HepG2 (cell line): ENCODE results near the gene ADSL.

Experiments
- ARID3A ChIP-seq: IDR thresholded peaks from 2 replicates; pipeline ENCODE4 v1.6.1; 2012; ENCODE audit warnings: low read depth, low read length, improper control_type of control experiment
- BRD4 ChIP-seq: sonication (generic); formaldehyde crosslinking; IDR thresholded peaks from 2 replicates; pipeline ENCODE4 v1.4.0; 2020; ENCODE audit warnings: missing genetic modification reagents
- CTCF ChIP-seq: sonication (generic); formaldehyde crosslinking; IDR thresholded peaks from 2 replicates; pipeline ENCODE4 v1.5.0; 2020; ENCODE audit warnings: mild to moderate bottlenecking, missing genetic modification reagents, moderate library complexity
- IRF2 ChIP-seq: IDR thresholded peaks from 2 replicates; pipeline ENCODE4 v1.6.1; 2018; ENCODE audit warnings: missing genetic modification reagents, missing compliant biosample characterization
- RARG ChIP-seq: sonication (generic); formaldehyde crosslinking; IDR thresholded peaks from 2 replicates; pipeline ENCODE4 v1.4.0; 2020; ENCODE audit warnings: low read depth, mild to moderate bottlenecking, missing genetic modification reagents
- SSRP1 ChIP-seq: IDR thresholded peaks from 2 replicates; pipeline ENCODE4 v1.6.1; 2016; ENCODE audit warnings: control low read depth
- TEAD3 ChIP-seq: optimal IDR thresholded peaks from 2 replicates; pipeline ENCODE3; 2016; ENCODE audit warnings: borderline replicate concordance

DNA sequence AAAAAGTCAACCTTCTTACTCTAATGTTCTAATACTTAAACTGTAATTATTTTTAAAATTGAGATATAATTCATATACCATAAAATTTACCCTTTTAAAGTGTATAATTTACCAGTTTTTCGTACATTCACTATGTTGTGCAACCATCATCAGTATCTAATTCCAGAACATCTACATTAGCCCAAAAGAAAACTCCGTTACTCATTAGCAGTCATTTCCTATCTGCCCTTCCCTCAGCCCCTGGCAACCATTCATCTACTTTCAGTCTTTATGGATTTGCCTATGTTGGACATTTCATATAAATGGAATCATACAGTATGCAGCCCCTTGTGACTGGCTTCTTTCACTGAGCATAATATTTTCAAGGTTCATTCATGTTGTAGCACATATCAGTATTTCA lies 46.3 kb downstream of the ADSL start:
- TF ChIP-seq CTCF: no peak
- TF ChIP-seq TEAD3 (CRISPR knock-in tag): no peak
- no peak for TF ChIP-seq ARID3A
- no peak for TF ChIP-seq BRD4 (CRISPR knock-in tag)
- no peak for TF ChIP-seq RARG (CRISPR knock-in tag)
- no peak for TF ChIP-seq IRF2
- no peak for TF ChIP-seq SSRP1 (CRISPR knock-in tag)
